H1 (cell line): Measurements from ENCODE around the gene CASD1. TPM values are rescaled to one million over a fixed set of nuclear protein-coding genes. Genes with fewer than 3 reads are reported as not detected.

ENCODE experiments used
- EZH2 ChIP-seq: fragments of 200-600 bp; sonication (generic); IDR thresholded peaks from 2 replicates; pipeline ENCODE4 v1.7.1; 2012; ENCODE audit warnings: low read depth, mild to moderate bottlenecking, moderate library complexity, low read length, inconsistent platforms; ENCODE audit not compliant: severe bottlenecking
- HDAC2 ChIP-seq, 2 experiments: fragments of 300-600 bp in 1 of 2; sonication (generic) in 1 of 2; IDR thresholded peaks; 2 replicates each; pipeline ENCODE4 v1.6.1; 2011 to 2012; ENCODE audit warnings: low read depth in 2 of 2, low read length in 2 of 2, mild to moderate bottlenecking in 2 of 2, moderate library complexity in 2 of 2, borderline replicate concordance in 1 of 2, inconsistent platforms in 1 of 2
- SIN3A ChIP-seq, 2 experiments: IDR thresholded peaks in 1 of 2; conservative IDR thresholded peaks in 1 of 2; 2 replicates each; pipeline ENCODE4 v1.6.1; 2011 to 2012; ENCODE audit warnings: low read length in 2 of 2, improper control_type of control experiment in 1 of 2, low read depth in 1 of 2, mild to moderate bottlenecking in 1 of 2
- polyA plus RNA-seq, 7 experiments: library from polyadenylated mRNA; depleted of rRNA in 3 of 7; stranded (reverse) in 5 of 7; unstranded in 2 of 7; fragments of >200 nt in 5 of 7; fragments of 200-250 nt in 2 of 7; gene quantifications; 1 replicate in 5 of 7; 2 replicates in 1 of 7; 4 replicates in 1 of 7; pipeline versions ENCODE4 v1.2.1 to v1.2.3, GENCODE V29; 2011 to 2013; ENCODE audit warnings: missing spikeins in 2 of 7, mixed read lengths in 2 of 7
- total RNA-seq: library from RNA; stranded (reverse); fragmentation: NEBNext Ultra II Directional; extraction: Animal tissue kit (Norgen Biotek cat#: 25700); gene quantifications from 2 replicates; pipeline ENCODE4 v1.2.1, GENCODE V29; 2021
- TF ChIP-seq, protein P1 (sequence below): fragments of 300-600 bp; sonication (generic); IDR thresholded peaks from 2 replicates; pipeline ENCODE4 v1.7.1; 2012; ENCODE audit warnings: low read length, moderate library complexity, mild to moderate bottlenecking, inconsistent platforms; ENCODE audit not compliant: insufficient replicate concordance

Gene CASD1
- total and polyA plus RNA-seq, 2 of the 8 experiments (the other 6 are each of a cell fraction or from before 2014, with no cell fraction given) = 14.2 to 18.8 TPM

DNA sequence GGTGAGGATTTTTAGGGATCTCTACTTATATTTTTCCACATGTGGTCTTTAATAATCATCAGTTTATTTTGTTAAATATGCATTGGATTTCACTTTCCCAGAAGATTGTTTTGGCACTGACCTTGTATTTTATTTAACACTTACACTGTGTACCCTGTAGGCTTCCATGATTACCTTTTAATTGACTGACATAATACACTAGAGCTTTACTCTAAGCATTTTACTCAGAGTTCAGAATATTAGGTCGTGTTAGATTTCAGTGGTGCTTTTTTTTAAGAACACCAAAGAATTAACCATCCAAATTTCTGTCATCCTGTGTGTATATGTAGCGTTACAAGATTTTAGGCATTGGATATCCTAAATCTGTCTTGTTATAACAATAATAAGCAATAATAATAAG lies 23.1 kb downstream of the CASD1 start (continued):
- no peak for TF ChIP-seq EZH2
- no peak for TF ChIP-seq SIN3A (conservative IDR thresholded peaks at IDR 0.05 in 1 of 2, IDR thresholded peaks at IDR 0.05 in 1 of 2; ENCODE audit: low read depth in 1 of 2, low read length in 2 of 2)
- TF ChIP-seq HDAC2 (IDR thresholded peaks at IDR 0.05; ENCODE audit: borderline replicate concordance in 1 of 2, low read depth in 2 of 2, low read length in 2 of 2) = no peak
- TF ChIP-seq, protein P1, sequence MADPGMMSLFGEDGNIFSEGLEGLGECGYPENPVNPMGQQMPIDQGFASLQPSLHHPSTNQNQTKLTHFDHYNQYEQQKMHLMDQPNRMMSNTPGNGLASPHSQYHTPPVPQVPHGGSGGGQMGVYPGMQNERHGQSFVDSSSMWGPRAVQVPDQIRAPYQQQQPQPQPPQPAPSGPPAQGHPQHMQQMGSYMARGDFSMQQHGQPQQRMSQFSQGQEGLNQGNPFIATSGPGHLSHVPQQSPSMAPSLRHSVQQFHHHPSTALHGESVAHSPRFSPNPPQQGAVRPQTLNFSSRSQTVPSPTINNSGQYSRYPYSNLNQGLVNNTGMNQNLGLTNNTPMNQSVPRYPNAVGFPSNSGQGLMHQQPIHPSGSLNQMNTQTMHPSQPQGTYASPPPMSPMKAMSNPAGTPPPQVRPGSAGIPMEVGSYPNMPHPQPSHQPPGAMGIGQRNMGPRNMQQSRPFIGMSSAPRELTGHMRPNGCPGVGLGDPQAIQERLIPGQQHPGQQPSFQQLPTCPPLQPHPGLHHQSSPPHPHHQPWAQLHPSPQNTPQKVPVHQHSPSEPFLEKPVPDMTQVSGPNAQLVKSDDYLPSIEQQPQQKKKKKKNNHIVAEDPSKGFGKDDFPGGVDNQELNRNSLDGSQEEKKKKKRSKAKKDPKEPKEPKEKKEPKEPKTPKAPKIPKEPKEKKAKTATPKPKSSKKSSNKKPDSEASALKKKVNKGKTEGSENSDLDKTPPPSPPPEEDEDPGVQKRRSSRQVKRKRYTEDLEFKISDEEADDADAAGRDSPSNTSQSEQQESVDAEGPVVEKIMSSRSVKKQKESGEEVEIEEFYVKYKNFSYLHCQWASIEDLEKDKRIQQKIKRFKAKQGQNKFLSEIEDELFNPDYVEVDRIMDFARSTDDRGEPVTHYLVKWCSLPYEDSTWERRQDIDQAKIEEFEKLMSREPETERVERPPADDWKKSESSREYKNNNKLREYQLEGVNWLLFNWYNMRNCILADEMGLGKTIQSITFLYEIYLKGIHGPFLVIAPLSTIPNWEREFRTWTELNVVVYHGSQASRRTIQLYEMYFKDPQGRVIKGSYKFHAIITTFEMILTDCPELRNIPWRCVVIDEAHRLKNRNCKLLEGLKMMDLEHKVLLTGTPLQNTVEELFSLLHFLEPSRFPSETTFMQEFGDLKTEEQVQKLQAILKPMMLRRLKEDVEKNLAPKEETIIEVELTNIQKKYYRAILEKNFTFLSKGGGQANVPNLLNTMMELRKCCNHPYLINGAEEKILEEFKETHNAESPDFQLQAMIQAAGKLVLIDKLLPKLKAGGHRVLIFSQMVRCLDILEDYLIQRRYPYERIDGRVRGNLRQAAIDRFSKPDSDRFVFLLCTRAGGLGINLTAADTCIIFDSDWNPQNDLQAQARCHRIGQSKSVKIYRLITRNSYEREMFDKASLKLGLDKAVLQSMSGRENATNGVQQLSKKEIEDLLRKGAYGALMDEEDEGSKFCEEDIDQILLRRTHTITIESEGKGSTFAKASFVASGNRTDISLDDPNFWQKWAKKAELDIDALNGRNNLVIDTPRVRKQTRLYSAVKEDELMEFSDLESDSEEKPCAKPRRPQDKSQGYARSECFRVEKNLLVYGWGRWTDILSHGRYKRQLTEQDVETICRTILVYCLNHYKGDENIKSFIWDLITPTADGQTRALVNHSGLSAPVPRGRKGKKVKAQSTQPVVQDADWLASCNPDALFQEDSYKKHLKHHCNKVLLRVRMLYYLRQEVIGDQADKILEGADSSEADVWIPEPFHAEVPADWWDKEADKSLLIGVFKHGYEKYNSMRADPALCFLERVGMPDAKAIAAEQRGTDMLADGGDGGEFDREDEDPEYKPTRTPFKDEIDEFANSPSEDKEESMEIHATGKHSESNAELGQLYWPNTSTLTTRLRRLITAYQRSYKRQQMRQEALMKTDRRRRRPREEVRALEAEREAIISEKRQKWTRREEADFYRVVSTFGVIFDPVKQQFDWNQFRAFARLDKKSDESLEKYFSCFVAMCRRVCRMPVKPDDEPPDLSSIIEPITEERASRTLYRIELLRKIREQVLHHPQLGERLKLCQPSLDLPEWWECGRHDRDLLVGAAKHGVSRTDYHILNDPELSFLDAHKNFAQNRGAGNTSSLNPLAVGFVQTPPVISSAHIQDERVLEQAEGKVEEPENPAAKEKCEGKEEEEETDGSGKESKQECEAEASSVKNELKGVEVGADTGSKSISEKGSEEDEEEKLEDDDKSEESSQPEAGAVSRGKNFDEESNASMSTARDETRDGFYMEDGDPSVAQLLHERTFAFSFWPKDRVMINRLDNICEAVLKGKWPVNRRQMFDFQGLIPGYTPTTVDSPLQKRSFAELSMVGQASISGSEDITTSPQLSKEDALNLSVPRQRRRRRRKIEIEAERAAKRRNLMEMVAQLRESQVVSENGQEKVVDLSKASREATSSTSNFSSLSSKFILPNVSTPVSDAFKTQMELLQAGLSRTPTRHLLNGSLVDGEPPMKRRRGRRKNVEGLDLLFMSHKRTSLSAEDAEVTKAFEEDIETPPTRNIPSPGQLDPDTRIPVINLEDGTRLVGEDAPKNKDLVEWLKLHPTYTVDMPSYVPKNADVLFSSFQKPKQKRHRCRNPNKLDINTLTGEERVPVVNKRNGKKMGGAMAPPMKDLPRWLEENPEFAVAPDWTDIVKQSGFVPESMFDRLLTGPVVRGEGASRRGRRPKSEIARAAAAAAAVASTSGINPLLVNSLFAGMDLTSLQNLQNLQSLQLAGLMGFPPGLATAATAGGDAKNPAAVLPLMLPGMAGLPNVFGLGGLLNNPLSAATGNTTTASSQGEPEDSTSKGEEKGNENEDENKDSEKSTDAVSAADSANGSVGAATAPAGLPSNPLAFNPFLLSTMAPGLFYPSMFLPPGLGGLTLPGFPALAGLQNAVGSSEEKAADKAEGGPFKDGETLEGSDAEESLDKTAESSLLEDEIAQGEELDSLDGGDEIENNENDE = no peak
